ENCODE data around the gene SCYGR4. TPM values are rescaled to one million over a fixed set of nuclear protein-coding genes. Genes with fewer than 3 reads are reported as not detected.
"Not testable (repeated sequence)": the region's sequence is repeated elsewhere in the genome, so short reads cannot be mapped to it uniquely, and the experiment has no call there.

Gene SCYGR4
- total RNA-seq, 4 donors from 2014 or later = not detected

DNA sequence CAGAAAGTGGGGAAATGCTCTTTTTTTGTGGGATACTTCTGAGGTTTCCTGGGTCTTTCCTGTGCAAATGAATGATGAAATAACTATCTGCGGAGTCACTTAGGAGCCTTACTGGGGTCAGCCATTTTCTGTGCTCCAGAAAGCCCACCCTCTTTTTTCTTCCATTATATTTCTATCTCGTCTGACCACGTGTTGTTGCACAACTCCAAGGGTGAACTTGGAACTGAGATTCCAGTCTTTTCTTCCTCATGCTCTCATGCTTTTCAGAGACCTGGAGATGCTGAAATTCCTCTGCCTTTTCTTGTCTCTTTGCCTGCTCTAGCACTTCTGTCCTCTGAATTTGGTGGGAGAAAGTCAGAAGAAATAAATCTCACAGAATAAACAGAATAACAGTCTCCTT is 44.5 kb downstream of the SCYGR4 start:
- Histone ChIP-seq H3K27ac (no peak overlapping the region), H3K4me1 (no peaks in the 10 kb centered on the region), H3K36me3 (no peaks in the 10 kb centered on the region), H3K27me3 (no peaks in the 10 kb centered on the region), H3K9me3 (no peaks in the 10 kb centered on the region), H3K4me3 (no peak overlapping the region)
- 35 to 51% methylated on average over 3 of the region's 3 CpGs for WGBS, 2 donors
- intact Hi-C loops (cut with DNase I) = loop anchor here (10.0 kb wide), 1 partner anchor 203 kb away; no protein-coding TSS in a partner anchor
- no peak for TF ChIP-seq POLR2A (IDR thresholded peaks at IDR 0.05)
- DNase-seq = no peak

DNA sequence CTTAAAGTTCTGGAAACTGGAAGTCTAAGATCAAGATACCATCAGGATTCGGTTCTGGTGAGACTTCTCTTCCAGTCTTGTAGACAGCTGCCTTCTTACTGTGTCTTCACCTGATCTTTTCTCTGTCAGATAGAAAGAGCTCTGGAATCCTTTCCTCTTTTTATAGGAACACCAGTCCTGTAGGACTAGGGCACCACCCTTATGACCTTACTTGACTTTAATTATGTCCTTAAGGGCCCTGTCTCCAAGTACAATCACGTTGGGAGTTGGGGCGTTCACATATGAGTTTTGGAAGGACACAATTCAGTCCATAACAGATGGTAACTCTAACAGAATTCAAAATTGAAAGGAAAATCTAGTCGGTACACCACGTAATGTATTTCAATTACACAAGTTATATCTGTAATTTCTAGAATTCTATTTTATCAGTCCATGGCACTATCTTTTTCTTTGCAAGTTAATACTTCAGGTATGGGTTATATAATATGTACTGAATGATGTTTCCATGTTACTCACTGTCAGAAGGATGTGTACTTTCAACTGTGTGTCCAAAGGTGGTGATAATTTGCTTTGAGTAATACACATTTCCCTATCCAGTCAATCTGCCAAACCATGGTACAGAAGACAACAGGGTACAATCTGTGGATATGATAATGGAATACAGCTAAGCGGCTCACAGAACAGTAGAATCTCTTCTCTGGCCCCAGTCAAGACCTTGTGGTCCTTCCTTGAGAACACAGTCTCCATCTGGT is 48.1 kb downstream of the SCYGR4 start:
- Histone ChIP-seq H3K36me3 (no peaks in the 10 kb centered on the region), H3K9me3 (no peaks in the 10 kb centered on the region), H3K4me3 (no peak overlapping the region), H3K27ac (no peak overlapping the region), H3K4me1 (no peaks in the 10 kb centered on the region), H3K27me3 (no peaks in the 10 kb centered on the region)
- intact Hi-C loops (cut with DNase I) = loop anchor here (10.0 kb wide), 1 partner anchor 199 kb away; no protein-coding TSS in a partner anchor
- DNase-seq = no peak
- TF ChIP-seq POLR2A (IDR thresholded peaks at IDR 0.05) = no peak
- 86 to 88% methylated on average over 6 of the region's 6 CpGs for whole genome bisulfite sequencing, 2 donors

DNA sequence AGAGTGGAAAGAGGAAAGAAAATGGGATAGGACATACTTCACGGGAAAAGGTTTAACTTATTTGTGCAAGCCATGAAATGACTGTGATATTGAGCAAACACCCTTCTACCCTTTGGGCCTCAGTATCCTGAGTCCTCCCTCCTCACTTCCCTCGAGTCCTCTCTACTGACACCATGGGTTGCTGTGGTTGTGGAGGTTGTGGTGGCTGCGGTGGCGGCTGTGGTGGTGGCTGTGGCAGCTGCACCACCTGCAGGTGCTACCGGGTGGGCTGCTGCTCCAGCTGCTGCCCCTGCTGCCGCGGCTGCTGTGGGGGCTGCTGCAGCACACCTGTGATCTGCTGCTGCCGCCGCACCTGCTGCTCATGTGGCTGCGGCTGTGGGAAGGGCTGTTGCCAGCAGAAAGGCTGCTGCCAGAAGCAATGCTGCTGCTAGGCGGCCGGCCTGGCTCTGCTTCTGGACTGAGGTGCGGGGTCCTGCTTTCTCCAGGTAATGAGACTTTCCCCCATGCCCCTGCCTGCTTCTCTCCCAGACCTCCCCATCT is 49.4 kb downstream of the SCYGR4 start, which contains the start of gene SCYGR5:
Gene SCYGR5, plus strand, starts transcription at position 174 of the 540 bp plus-strand sequence. Its CDS starts 0 bp downstream, at position 174.
- H3K4me3 ChIP-seq, DNase-seq, H3K27ac ChIP-seq, H3K27me3 ChIP-seq, H3K36me3 ChIP-seq, H3K9me3 ChIP-seq, H3K4me1 ChIP-seq: not testable (repeated sequence)
- WGBS, 2 donors = 72 to 82% methylated on average over 5 to 9 of the region's 13 CpGs
- intact Hi-C loops (cut with DNase I) = loop anchor here (10.0 kb wide), 1 partner anchor 198 kb away; no protein-coding TSS in a partner anchor

Other genes with a start within 250 kb of the SCYGR4 start
- gene TM4SF20, start 238.2 kb upstream of the SCYGR4 start, total RNA-seq = not detected
- not detected for gene SCYGR1, start 229.5 kb upstream of the SCYGR4 start, total RNA-seq
- 10 to 100 TPM; 31.3 to 78.4 (median 66.6) TPM for gene AGFG1, start 145.3 kb upstream of the SCYGR4 start, total RNA-seq
- not detected for gene SCYGR2, start 18.6 kb upstream of the SCYGR4 start, total RNA-seq
- gene SCYGR3, start 2.7 kb upstream of the SCYGR4 start, total RNA-seq = not detected
- not detected for gene SCYGR5, start 49.3 kb downstream of the SCYGR4 start, total RNA-seq
- gene SLC19A3, start 100.5 kb downstream of the SCYGR4 start, total RNA-seq = 1 to 10 TPM in 1 of 4 donors, under 1 TPM in 3; 0.42 to 1.1 (median 0.56) TPM
- gene SCYGR6, start 107.3 kb downstream of the SCYGR4 start, total RNA-seq = not detected
- not detected for gene SCYGR7, start 110.8 kb downstream of the SCYGR4 start, total RNA-seq
- not detected for gene SCYGR8, start 128.4 kb downstream of the SCYGR4 start, total RNA-seq
- 10 to 100 TPM in 2 of 4 donors, 1 to 10 TPM in 2; 1.9 to 57.2 (median 8.5) TPM for gene CCL20, start 196.3 kb downstream of the SCYGR4 start, total RNA-seq

Measured in esophagus squamous epithelium (tissue), 5 donors.